Fibroblast of the conjunctiva (primary cell): ENCODE data around the gene PGGHG.
A peak's percentile ranks its signal among the peaks of the same experiment; 100 is the strongest.
"Not testable (repeated sequence)": the region's sequence is repeated elsewhere in the genome, so short reads cannot be mapped to it uniquely, and the experiment has no call there.

ENCODE experiments used
- DNase-seq: peaks from one replicate; pipeline ENCODE4 v3.0.0-alpha.2; 2010; ENCODE audit warnings: low read depth

The PGGHG gene

GRCh38 chr11:313787-314553, 25.0 kb downstream of the PGGHG start, which contains the start of gene IFITM1:
Gene IFITM1, plus strand, starts transcription at chr11:314040. Its CDS starts 131 bp downstream, at chr11:314171.
- peak; percentile 53 for DNase-seq

- DNase-seq = not testable (repeated sequence)
Observed at GRCh38 chr11:314554-314875, 25.6 kb downstream of the PGGHG start.

- DNase-seq = no peak
Observed at GRCh38 chr11:315051-315481, 26.1 kb downstream of the PGGHG start.

DNA sequence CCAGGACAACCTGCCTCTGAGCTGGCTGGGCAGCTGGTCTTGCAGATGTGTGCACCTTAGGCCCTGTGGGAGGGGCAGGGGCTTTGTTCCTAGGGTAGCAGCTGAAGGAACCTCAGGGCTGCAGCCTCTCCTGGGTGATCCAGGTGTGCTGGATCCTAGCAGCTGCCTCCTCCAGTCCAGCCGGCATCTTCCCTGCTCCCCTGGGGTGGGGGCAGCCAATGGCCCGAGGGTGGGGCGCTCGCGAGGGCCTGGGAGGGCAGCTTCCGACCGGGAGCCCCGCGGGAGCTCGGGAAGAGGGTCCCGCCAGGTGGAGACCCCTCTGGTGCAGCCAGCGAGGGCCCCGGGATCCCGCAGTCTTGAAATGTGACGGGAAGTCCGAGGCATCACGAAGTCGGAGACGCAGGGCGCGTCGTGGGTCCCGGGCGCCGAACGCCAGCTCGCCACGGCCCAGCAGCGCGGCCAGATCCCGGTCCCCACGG, 26.6 kb downstream of the PGGHG start:
- no peak for DNase-seq

DNA sequence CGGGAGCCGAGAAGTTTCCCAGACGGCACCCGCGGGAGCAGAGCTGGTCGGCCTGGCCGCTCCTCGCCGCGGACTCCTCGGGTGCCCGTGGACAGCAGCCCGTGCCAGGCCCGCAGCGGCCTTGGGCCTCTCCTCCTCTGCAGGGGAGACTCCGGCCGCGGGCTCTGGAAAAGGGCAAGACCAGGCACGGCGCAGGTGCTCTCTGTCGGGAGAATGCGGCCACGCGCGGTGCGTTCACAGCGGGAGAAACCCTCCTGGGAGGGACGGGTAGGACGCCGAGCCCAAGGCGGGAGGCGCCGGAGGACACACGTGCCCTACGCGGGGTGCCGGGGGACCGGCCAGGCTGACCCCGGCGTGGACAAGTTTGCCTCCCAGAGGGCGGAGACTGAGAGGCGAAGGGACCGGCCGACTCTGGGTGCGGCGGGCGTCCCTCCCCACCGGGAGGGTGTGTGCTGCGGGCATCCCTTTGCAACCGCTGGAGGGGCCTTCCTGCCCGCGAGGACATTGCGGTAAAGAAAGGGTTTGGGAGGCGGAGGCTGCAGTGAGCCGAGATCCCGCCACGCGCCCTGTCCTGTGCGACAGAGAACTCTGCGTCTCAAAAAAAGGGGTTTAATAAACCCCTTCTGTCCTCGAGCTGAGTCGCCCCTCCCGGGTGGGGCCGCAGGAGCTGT, 27.2 kb downstream of the PGGHG start:
- DNase-seq = no peak

- DNase-seq = no peak
Observed at GRCh38 chr11:316891-317301, 28.0 kb downstream of the PGGHG start.

GRCh38 chr11:317668-318404, 28.9 kb downstream of the PGGHG start:
- DNase-seq = not testable (repeated sequence)

- not testable (repeated sequence) for DNase-seq
Observed at GRCh38 chr11:318405-319120, 29.6 kb downstream of the PGGHG start.

DNA sequence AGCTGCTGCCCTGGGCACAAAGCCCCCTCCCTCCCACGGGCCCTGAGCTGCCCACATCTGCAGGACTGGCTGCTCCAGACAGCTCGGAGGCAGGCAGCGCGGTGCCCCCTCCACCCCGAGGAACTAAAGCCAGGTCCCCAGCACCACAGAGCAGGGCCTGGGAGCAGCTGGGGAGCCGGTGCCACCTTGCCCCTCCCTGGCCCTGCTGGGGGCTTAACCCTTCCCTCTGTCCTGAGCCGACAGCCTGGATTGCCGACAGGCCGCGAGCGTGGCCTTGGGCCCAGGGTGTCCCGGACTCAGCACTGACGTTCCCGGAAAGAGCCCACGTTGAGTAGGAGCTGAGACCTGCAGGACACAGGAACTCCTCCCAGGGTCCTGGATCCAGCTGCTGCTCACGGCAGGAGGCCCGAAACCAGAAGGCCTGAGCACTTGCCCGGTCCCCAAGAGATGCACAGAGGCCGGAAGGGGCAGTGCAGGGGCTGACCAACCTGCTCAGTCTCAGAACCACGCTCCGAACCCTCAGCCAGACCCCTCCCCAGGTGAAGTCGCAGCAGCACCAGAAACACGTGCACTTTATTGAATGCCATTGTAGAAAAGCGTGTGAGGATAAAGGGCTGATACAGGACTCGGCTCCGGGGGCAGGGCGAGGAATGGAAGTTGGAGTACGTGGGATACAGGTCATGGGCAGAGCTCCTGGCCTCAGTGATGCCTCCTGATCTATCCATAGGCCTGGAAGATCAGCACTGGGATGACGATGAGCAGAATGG, 30.4 kb downstream of the PGGHG start:
- not testable (repeated sequence) for DNase-seq

DNA sequence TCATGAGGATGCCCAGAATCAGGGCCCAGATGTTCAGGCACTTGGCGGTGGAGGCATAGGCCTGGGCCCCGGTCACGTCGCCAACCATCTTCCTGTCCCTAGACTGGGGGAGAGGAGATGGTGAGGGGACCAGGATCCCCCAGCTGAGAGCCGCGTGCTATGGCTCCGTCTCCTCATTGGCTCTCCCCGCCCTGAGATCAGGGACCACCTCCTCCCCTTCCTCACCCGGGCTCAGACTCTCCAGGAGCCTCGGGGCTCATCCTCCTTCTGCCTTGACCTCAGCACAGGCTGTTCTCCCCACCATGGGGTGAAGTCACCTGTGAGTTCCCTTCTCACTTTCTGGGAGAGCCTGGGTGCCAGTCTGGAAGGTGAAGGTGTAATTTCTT, 31.0 kb downstream of the PGGHG start:
- DNase-seq = not testable (repeated sequence)

GRCh38 chr11:324156-324555, 35.2 kb downstream of the PGGHG start:
- no peak for DNase-seq

- not testable (repeated sequence) for DNase-seq
Observed at GRCh38 chr11:324593-325517, 35.9 kb downstream of the PGGHG start.

DNA sequence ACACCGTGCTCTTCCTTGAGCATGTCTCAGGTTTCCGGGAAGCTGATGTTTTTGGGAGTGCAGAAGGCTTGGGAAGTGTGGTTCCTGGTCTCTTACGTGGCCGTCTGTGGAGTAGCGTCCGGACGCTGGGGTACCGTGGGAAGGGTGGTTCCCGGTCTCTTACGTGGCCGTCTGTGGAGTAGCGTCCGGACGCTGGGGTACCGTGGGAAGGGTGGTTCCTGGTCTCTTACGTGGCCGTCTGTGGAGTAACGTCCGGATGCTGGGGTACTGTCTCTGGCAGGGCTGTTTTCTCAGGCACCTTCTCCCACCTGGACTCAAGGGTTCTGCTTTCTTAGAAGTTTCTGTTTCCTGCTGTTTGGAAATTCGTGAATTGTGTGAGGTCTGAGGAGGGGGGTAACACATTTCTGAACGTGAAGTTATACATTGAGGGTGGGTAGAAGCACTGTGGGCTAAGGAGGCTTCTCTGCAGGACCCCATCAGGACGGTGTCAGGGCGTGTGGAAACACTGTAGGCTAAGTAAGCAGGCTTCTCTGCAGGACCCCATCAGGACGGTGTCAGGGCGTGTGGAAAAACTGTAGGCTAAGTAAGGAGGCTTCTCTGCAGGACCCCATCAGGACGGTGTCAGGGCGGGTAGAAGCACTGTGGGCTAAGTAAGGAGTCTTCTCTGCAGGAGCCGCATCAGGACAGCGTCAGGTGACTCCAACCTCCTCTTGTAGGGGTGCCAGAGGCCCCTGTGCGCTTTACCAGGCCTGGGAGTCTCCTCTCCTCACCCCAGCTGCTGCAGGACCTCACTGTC, 37.1 kb downstream of the PGGHG start:
- DNase-seq = no peak

DNA sequence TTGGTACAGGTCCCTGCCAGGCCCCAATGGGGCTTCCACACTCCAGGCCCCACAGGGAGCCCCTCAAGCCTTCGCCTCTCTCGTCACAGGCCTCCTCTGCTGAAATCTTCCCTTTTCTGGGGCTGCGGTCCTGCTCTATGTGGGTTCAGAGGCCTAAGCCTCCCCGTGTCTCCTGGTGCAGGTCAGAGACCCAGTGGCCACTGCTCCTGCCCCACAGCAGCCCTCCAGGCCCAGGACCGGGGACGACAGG, 37.6 kb downstream of the PGGHG start:
- no peak for DNase-seq

GRCh38 chr11:326842-327580, 38.1 kb downstream of the PGGHG start:
- DNase-seq = peak; percentile 23

GRCh38 chr11:327581-327923, 38.6 kb downstream of the PGGHG start:
- no peak for DNase-seq

DNA sequence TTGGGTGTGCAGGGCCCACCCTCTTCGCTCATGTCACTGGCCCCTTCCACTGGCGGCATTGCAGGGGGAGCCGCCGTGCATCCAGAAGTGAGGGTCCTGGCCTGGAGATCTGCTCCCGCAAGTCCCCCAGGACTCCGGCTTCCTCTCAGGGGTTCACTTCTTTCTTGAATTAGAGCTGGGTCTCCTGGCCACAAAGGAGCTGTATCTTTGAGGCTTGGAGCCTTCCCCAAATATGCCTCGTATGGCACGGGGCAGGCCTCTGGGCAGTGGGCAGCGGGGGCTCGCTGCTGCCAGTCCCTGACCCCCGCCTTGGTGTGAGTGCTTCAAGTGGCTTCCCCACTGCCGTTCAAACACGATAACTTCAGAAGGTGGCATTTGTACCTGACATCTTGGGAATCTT, 39.1 kb downstream of the PGGHG start:
- no peak for DNase-seq

- DNase-seq = not testable (repeated sequence)
Observed at GRCh38 chr11:328516-329100, 39.7 kb downstream of the PGGHG start.

DNA sequence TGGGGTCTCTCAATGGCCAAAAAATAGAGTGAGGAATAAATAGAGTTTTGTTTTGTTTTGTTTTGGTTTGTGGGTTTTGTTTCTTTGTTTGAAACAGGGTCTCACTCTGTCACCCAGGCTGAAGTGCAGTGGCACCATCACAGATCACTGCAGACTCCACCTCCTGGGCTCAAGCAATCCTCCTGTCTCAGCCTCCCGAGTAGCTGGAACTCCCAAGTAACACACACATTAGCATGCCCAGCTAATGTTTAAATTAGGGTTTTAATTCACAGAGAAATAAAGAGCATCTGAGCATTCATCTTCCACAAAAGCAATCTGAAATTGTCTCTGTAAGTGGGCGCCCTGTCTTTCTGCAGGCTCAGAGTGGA, 40.9 kb downstream of the PGGHG start:
- DNase-seq = no peak
